Liver (tissue), 9 donors: ENCODE results near the gene BRWD1. TPM values are rescaled to one million over a fixed set of nuclear protein-coding genes. Genes with fewer than 3 reads are reported as not detected.
"Not testable (repeated sequence)": the region's sequence is repeated elsewhere in the genome, so short reads cannot be mapped to it uniquely, and the experiment has no call there.

Experiments
- DNase-seq: peaks from one replicate; pipeline ENCODE4 v3.0.0-alpha.2; 2017; ENCODE audit warnings: low spot score
- H3K27ac ChIP-seq, 2 donors: one replicate each; pipeline ENCODE4 v1.7.0; 2013; ENCODE audit warnings: inconsistent platforms in 2 of 2, low read length in 2 of 2, control low read depth in 1 of 2, low read depth in 1 of 2, mild to moderate bottlenecking in 1 of 2
- H3K27me3 ChIP-seq, 4 donors: one replicate each; pipeline versions ENCODE4 v1.6.1 to v1.7.0; 2013; ENCODE audit warnings: low read length in 3 of 4, inconsistent platforms in 1 of 4, mild to moderate bottlenecking in 1 of 4, moderate library complexity in 1 of 4; ENCODE audit not compliant: control insufficient read depth in 4 of 4, insufficient read depth in 4 of 4
- H3K36me3 ChIP-seq, 4 donors: one replicate each; pipeline versions ENCODE4 v1.6.1 to v1.7.0; 2013; ENCODE audit warnings: low read length in 3 of 4, mild to moderate bottlenecking in 3 of 4, low read depth in 1 of 4, moderate library complexity in 1 of 4; ENCODE audit not compliant: control insufficient read depth in 4 of 4, insufficient read depth in 3 of 4
- H3K4me1 ChIP-seq, 4 donors: one replicate each; pipeline versions ENCODE4 v1.6.1 to v1.7.0; 2013; ENCODE audit warnings: low read length in 3 of 4, mild to moderate bottlenecking in 3 of 4, moderate library complexity in 1 of 4; ENCODE audit not compliant: control insufficient read depth in 4 of 4, insufficient read depth in 4 of 4
- H3K4me3 ChIP-seq, 3 donors: one replicate each; pipeline versions ENCODE4 v1.6.1 to v1.7.0; 2013; ENCODE audit warnings: low read length in 3 of 3, control low read depth in 1 of 3, low read depth in 1 of 3, mild to moderate bottlenecking in 1 of 3
- H3K9ac ChIP-seq, 2 donors: one replicate each; pipeline ENCODE4 v1.7.0; 2013; ENCODE audit warnings: low read length in 2 of 2, mild to moderate bottlenecking in 2 of 2, moderate library complexity in 2 of 2, control low read depth in 1 of 2, low read depth in 1 of 2
- H3K9me3 ChIP-seq, 4 donors: one replicate each; pipeline versions ENCODE4 v1.6.1 to v1.7.0; 2013; ENCODE audit warnings: low read length in 3 of 4; ENCODE audit not compliant: control insufficient read depth in 4 of 4
- ATF3 ChIP-seq: IDR thresholded peaks from 2 replicates; pipeline ENCODE4 v1.6.1; 2016; ENCODE audit warnings: antibody characterized with exemption
- CTCF ChIP-seq: fragments of 150-350 bp; IDR thresholded peaks from 2 replicates; pipeline ENCODE4 v1.5.1; 2017; ENCODE audit warnings: improper control_type of control experiment, low read depth, low read length; ENCODE audit not compliant: missing input control
- FOXA1 ChIP-seq: IDR thresholded peaks from 2 replicates; pipeline ENCODE4 v1.6.1; 2016; ENCODE audit warnings: antibody characterized with exemption
- FOXA2 ChIP-seq: IDR thresholded peaks from 2 replicates; pipeline ENCODE4 v1.6.1; 2016; ENCODE audit warnings: antibody characterized with exemption
- HNF4A ChIP-seq, 2 donors: conservative IDR thresholded peaks; 2 replicates each; pipeline ENCODE4 v1.6.1; 2016; ENCODE audit warnings: antibody characterized with exemption in 2 of 2, mild to moderate bottlenecking in 2 of 2
- HNF4G ChIP-seq: IDR thresholded peaks from 2 replicates; pipeline ENCODE4 v1.6.1; 2016; ENCODE audit warnings: antibody characterized with exemption
- MAX ChIP-seq: IDR thresholded peaks from 2 replicates; pipeline ENCODE4 v1.6.1; 2016; ENCODE audit warnings: antibody characterized with exemption
- TAF1 ChIP-seq: conservative IDR thresholded peaks from 2 replicates; pipeline ENCODE4 v1.6.1; 2016; ENCODE audit warnings: antibody characterized with exemption, mild to moderate bottlenecking
- YY1 ChIP-seq: IDR thresholded peaks from 2 replicates; pipeline ENCODE4 v1.6.1; 2016; ENCODE audit warnings: antibody characterized with exemption, mild to moderate bottlenecking
- WGBS: extraction: QIAGEN DNeasy Blood & Tissue Kit; methylation state at CpG from one replicate; pipeline ENCODE4 v1.1.7; 2013; 5-methylcytosine and 5-hydroxymethylcytosine counted together
- polyA plus RNA-seq, 2 donors: library from polyadenylated mRNA; stranded (reverse) in 1 of 2; unstranded in 1 of 2; fragments of 200-250 nt in 1 of 2; fragments of >200 nt in 1 of 2; fragmentation: Nextera tagmentation in 1 of 2; extraction: Ambion mirVana in 1 of 2; gene quantifications; one replicate each; pipeline versions ENCODE4 v1.2.1 to v1.2.3, GENCODE V29; 2013 to 2015
- total RNA-seq, 2 donors: library from RNA; depleted of rRNA; stranded (reverse); fragments of >200 nt; gene quantifications; one replicate each; pipeline ENCODE4 v1.2.3, GENCODE V29; 2014
- TF ChIP-seq, protein P1 (sequence below): IDR thresholded peaks from 2 replicates; pipeline ENCODE4 v1.6.1; 2016; ENCODE audit warnings: antibody characterized with exemption
- donor health status: healthy.
- donor health status: healthy.
- donor health status: healthy.
- donor health status: healthy.
- donor health status: healthy.

The BRWD1 gene
- total and polyA plus RNA-seq, 4 donors, result 5.2 to 56.6 (median 20.9) TPM

DNA sequence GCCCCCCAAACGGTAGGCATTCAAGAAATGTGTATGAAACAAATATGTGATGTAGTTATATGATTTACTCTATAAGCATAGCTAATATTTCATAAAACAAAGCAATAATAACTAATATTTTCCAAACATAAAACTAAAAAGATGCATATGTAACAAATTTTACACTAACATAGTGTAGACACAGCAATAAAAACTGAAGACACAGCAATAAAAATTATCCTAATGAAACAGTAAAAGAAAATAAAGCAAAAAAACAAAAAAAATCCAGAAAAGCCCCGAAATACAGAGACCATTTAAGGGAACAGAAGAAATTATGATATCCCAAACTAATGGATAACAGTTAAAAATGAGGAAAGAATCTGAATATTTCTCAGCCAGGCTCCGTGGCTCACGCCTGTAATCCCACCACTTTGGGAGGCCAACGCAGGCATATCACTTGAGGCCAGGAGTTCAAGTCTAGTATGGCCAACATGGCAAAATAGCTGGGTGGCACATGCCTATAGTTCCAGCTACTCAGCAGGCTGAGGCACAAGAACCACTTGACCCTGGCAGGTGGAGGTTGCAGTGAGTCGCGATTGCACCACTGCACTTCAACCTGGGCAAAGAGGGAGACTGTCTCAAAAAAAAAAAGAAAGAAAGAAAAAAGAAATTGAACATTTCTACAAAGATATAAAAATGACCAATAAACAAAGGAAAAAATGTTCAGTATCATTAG, 92.0 kb downstream of the BRWD1 start (continued):
- no peak for TF ChIP-seq MAX
- no peak for TF ChIP-seq HNF4G
- no peak for TF ChIP-seq FOXA1
- TF ChIP-seq, protein P1, sequence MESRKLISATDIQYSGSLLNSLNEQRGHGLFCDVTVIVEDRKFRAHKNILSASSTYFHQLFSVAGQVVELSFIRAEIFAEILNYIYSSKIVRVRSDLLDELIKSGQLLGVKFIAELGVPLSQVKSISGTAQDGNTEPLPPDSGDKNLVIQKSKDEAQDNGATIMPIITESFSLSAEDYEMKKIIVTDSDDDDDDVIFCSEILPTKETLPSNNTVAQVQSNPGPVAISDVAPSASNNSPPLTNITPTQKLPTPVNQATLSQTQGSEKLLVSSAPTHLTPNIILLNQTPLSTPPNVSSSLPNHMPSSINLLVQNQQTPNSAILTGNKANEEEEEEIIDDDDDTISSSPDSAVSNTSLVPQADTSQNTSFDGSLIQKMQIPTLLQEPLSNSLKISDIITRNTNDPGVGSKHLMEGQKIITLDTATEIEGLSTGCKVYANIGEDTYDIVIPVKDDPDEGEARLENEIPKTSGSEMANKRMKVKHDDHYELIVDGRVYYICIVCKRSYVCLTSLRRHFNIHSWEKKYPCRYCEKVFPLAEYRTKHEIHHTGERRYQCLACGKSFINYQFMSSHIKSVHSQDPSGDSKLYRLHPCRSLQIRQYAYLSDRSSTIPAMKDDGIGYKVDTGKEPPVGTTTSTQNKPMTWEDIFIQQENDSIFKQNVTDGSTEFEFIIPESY, result no peak
- no peak for TF ChIP-seq HNF4A (conservative IDR thresholded peaks at IDR 0.05)
- TF ChIP-seq ATF3, result no peak

DNA sequence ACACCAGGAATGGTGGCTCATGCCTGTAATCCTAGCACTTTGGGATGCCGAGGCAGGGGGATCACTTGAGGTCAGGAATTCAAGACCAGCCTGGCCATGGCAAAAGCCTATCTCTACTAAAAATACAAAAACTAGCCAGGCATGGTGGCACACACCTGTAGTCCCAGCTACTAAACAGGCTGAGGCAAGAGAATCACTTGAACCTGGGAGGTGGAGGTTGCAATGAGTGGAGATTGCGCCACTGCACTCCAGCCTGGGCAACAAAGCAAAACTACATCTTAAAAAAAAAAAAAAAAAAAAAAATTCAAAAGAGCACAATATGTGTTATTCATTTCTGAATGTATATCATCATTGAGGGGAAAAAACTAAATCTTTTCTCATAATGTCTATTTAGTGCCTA, 92.6 kb downstream of the BRWD1 start:
- H3K27ac ChIP-seq, result not testable (repeated sequence)

DNA sequence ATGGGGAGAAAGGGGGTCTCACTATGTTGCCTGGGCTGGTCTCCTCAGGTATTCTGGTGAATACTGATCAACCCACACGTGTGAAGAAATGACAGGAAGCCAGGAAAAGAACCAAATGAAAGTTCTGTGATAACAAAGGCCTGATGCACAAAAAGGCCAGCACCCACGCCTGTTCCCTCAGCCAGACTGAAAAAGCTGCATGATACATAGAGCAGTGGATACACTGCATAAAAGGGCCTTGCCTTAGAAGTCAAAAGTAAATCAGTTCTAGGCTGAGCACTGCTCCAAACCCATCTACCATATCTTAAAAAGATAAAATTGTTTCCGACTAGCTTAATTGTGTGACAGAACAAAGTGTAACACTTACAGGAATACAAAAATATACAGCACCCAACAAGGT, 93.3 kb downstream of the BRWD1 start:
- Histone ChIP-seq H3K4me3 (no peak overlapping the region), H3K9me3 (no peaks in the 10 kb centered on the region), H3K36me3 (peaks cover 3 to 29% (median 23%) of the 10 kb centered on the region in 4 donors), H3K27ac (no peak overlapping the region), H3K27me3 (no peaks in the 10 kb centered on the region), H3K9ac (no peak overlapping the region), H3K4me1 (peaks cover 0 to 6% (median under 1%) of the 10 kb centered on the region in 4 donors)
- TF ChIP-seq ATF3 (no peak), FOXA1 (no peak), YY1 (no peak), TAF1 (no peak), MAX (no peak), FOXA2 (no peak), CTCF (no peak)
- WGBS, result 90% methylated on average over 3 of the region's 3 CpGs
- DNase-seq, result no peak

More for the DNA sequence above, 92.6 kb downstream of the BRWD1 start:
- H3K4me1 ChIP-seq, H3K9me3 ChIP-seq, H3K9ac ChIP-seq, H3K27me3 ChIP-seq, H3K4me3 ChIP-seq, DNase-seq: not testable (repeated sequence)
- WGBS, result over 99% methylated on average over 2 of the region's 2 CpGs
- H3K36me3 ChIP-seq, result peaks cover 3 to 23% (median 19%) of the 10 kb centered on the region in 4 donors
